Activated T-helper 1 cell treated with anti-CD3 and anti-CD28 coated beads, Interleukin-2, amount 50 U/mL, for 16 hours (primary cell): ENCODE measurements around the gene TCTN1.
"Not testable (repeated sequence)": the region's sequence is repeated elsewhere in the genome, so short reads cannot be mapped to it uniquely, and the experiment has no call there.

Experiments
- DNase-seq, 2 donors: peaks; one replicate each; pipeline ENCODE4 v3.0.0-alpha.2; 2020; ENCODE audit warnings: low read depth in 1 of 2, low spot score in 1 of 2

TCTN1 gene

GRCh38 chr12:110613771-110614684 lies at the start of gene TCTN1:
Gene TCTN1, plus strand, starts transcription at chr12:110614129. Its CDS starts 54 bp downstream, at chr12:110614183.
- DNase-seq, result peak; percentile 92 to 93

- DNase-seq, result no peak
Measured at GRCh38 chr12:110564471-110564991, 49.4 kb upstream of the TCTN1 start.

- no peak for DNase-seq
Measured at GRCh38 chr12:110565894-110566871, 47.7 kb upstream of the TCTN1 start.

GRCh38 chr12:110566993-110567392 lies 46.9 kb upstream of the TCTN1 start:
- no peak for DNase-seq

GRCh38 chr12:110568752-110569151 lies 45.2 kb upstream of the TCTN1 start:
- no peak for DNase-seq

- DNase-seq, result not testable (repeated sequence)
Measured at GRCh38 chr12:110569838-110570237, 44.1 kb upstream of the TCTN1 start.

GRCh38 chr12:110570798-110571197 lies 43.1 kb upstream of the TCTN1 start:
- DNase-seq, result not testable (repeated sequence)

- no peak for DNase-seq
Measured at GRCh38 chr12:110574044-110574443, 39.9 kb upstream of the TCTN1 start.

- DNase-seq, result not testable (repeated sequence)
Measured at GRCh38 chr12:110574717-110575230, 39.2 kb upstream of the TCTN1 start.

GRCh38 chr12:110575326-110575725 lies 38.6 kb upstream of the TCTN1 start:
- DNase-seq, result no peak

- no peak for DNase-seq
Measured at GRCh38 chr12:110576504-110576903, 37.4 kb upstream of the TCTN1 start.

- no peak for DNase-seq
Measured at GRCh38 chr12:110577864-110578693, 35.9 kb upstream of the TCTN1 start.

GRCh38 chr12:110578694-110579534 lies 35.0 kb upstream of the TCTN1 start:
- DNase-seq, result peak in 1 of 2 donors; percentile 25

GRCh38 chr12:110579535-110580253 lies 34.2 kb upstream of the TCTN1 start:
- DNase-seq, result no peak

GRCh38 chr12:110581931-110582275 lies 32.0 kb upstream of the TCTN1 start:
- no peak for DNase-seq

- DNase-seq, result peak; percentile 34 to 73
Measured at GRCh38 chr12:110582276-110583136, 31.4 kb upstream of the TCTN1 start.

- peak; percentile 95 to 96 for DNase-seq
Measured at GRCh38 chr12:110583137-110584059, 30.5 kb upstream of the TCTN1 start, which contains the start of gene PPTC7. Gene PPTC7, minus strand, starts transcription at chr12:110583318. Its CDS starts 287 bp downstream, at chr12:110583031.
